Panc1 (cell line): ENCODE data around the gene CSMD2. TPM values are rescaled to one million over a fixed set of nuclear protein-coding genes. Genes with fewer than 3 reads are reported as not detected.

Source experiments
- ATAC-seq: fragments of 200-7000 bp; cut with Tn5 transposase; 2 replicates; pipeline ENCODE4 v1.9.1; 2020; ENCODE audit warnings: mild to moderate bottlenecking, moderate library complexity
- BruUV-seq: library from RNA; stranded (reverse); fragments of 400-500 nt; replicated peaks from 2 replicates; lab custom pipeline; 2021; lab: Mats Ljungman, UMichigan
- CTCF ChIA-PET: fragments of 300-600 bp; sonication (Branson Sonifier 250); formaldehyde crosslinking; loops from one replicate; lab custom pipeline; 2022; ENCODE audit warnings: antibody characterized with exemption; lab: Charles Lee
- POLR2A ChIA-PET: fragments of 300-600 bp; sonication (Branson Sonifier 250); formaldehyde crosslinking; loops from one replicate; lab custom pipeline; 2022; ENCODE audit warnings: antibody characterized with exemption; lab: Charles Lee
- DNase-seq: peaks from one replicate; pipeline ENCODE4 v3.0.0-alpha.2; 2010; ENCODE audit warnings: low read depth, low spot score
- H3K27ac ChIP-seq: 2 replicates; pipeline ENCODE4 v1.5.1; 2011; ENCODE audit warnings: mild to moderate bottlenecking, low read length, inconsistent platforms
- H3K27me3 ChIP-seq: fragments of 200-500 bp; sonication (Bioruptor generic); 2 replicates; pipeline ENCODE4 v1.6.0; 2014; ENCODE audit warnings: low read length, inconsistent platforms; ENCODE audit not compliant: control insufficient read depth, insufficient read depth
- H3K36me3 ChIP-seq: fragments of 200-500 bp; sonication (Bioruptor generic); 2 replicates; pipeline ENCODE4 v1.5.1; 2014; ENCODE audit warnings: inconsistent platforms, mild to moderate bottlenecking, low read length, moderate library complexity; ENCODE audit not compliant: control insufficient read depth, insufficient read depth
- H3K4me1 ChIP-seq: 2 replicates; pipeline ENCODE4 v1.5.1; 2011; ENCODE audit warnings: inconsistent platforms, mild to moderate bottlenecking, low read length, moderate library complexity; ENCODE audit not compliant: control insufficient read depth, insufficient read depth
- H3K4me3 ChIP-seq, 2 experiments: 2 replicates each; pipeline ENCODE4 v1.5.1; 2011 to 2012; ENCODE audit warnings: low read depth in 2 of 2, low read length in 2 of 2, mild to moderate bottlenecking in 2 of 2, inconsistent platforms in 1 of 2, moderate library complexity in 1 of 2
- H3K9me3 ChIP-seq: fragments of 200-500 bp; sonication (Bioruptor generic); 2 replicates; pipeline ENCODE4 v1.5.1; 2014; ENCODE audit warnings: low read depth, mild to moderate bottlenecking, inconsistent platforms, low read length, moderate library complexity; ENCODE audit not compliant: control insufficient read depth, insufficient read depth
- CTCF ChIP-seq: fragments of 450-650 bp; IDR thresholded peaks from 2 replicates; pipeline ENCODE4 v1.5.1; 2017; ENCODE audit warnings: mild to moderate bottlenecking
- POLR2AphosphoS5 ChIP-seq: IDR thresholded peaks from 2 replicates; pipeline ENCODE4 v1.6.1; 2012; ENCODE audit warnings: mild to moderate bottlenecking, low read depth, low read length, moderate library complexity
- REST ChIP-seq, 2 experiments: IDR thresholded peaks; 2 replicates each; pipeline ENCODE4 v1.6.1; 2011 to 2012; ENCODE audit warnings: low read depth in 2 of 2, control low read depth in 1 of 2, low read length in 1 of 2, mild to moderate bottlenecking in 1 of 2, moderate library complexity in 1 of 2; ENCODE audit not compliant: insufficient read depth in 1 of 2
- SIN3A ChIP-seq: IDR thresholded peaks from 2 replicates; pipeline ENCODE4 v1.6.1; 2012; ENCODE audit warnings: low read depth, mild to moderate bottlenecking, low read length, moderate library complexity, borderline replicate concordance; ENCODE audit not compliant: insufficient read depth
- TCF7L2 ChIP-seq: IDR thresholded peaks from 2 replicates; pipeline ENCODE4 v1.6.1; 2011; ENCODE audit warnings: mild to moderate bottlenecking, low read depth, low read length, inconsistent platforms
- in situ Hi-C: cut with HindIII; loops from 2 replicates; pipeline ENCODE4 v1.10.0; 2016; ENCODE audit warnings: low sequenced_read_pairs, low pct_unique_long_range_greater_than_20kb
- intact Hi-C: fragments of 100-400 bp; cut with micrococcal nuclease; formaldehyde crosslinking; loops from one replicate; pipeline ENCODE4 v1.10.0; 2022; ENCODE audit not compliant: unreplicated experiment
- total RNA-seq: library from RNA; stranded (reverse); gene quantifications from one replicate; pipeline ENCODE4 v1.2.1, GENCODE V29; 2021; ENCODE audit not compliant: unreplicated experiment

CSMD2 gene
- total RNA-seq, 1 experiment from 2014 or later = not detected

- Histone ChIP-seq H3K4me3 (no peak overlapping the region), H3K36me3 (no peaks in the 10 kb centered on the region), H3K27me3 (peaks cover 7% of the 10 kb centered on the region; the same call in 1 of the 2 replicates), H3K4me1 (no peaks in the 10 kb centered on the region), H3K27ac (no peak overlapping the region), H3K9me3 (no peaks in the 10 kb centered on the region)
- no TSS peak for BruUV-seq
- no peak for DNase-seq
- TF ChIP-seq SIN3A (no peak), POLR2AphosphoS5 (no peak), CTCF (no peak), REST (IDR thresholded peaks at IDR 0.05; ENCODE audit: insufficient read depth in 1 of 2, low read depth in 2 of 2, low read length in 1 of 2) (no peak), TCF7L2 (no peak)
- intact Hi-C loops = no loop called here
- no peak for ATAC-seq
- in situ Hi-C loops = no loop called here
- CTCF ChIA-PET = no interaction called here
- POLR2A ChIA-PET = no interaction called here
Observed at GRCh38 chr1:33710967-33711366, 454.1 kb downstream of the CSMD2 start.

- TF ChIP-seq CTCF (no peak), REST (IDR thresholded peaks at IDR 0.05; ENCODE audit: insufficient read depth in 1 of 2, low read depth in 2 of 2, low read length in 1 of 2) (no peak), POLR2AphosphoS5 (no peak), SIN3A (no peak)
- H3K27ac ChIP-seq = no peak overlapping the region
- CTCF ChIA-PET = no interaction called here
- POLR2A ChIA-PET = no interaction called here
- BruUV-seq = no TSS peak
- H3K4me1 ChIP-seq = no peaks in the 10 kb centered on the region
- no peak for ATAC-seq
- DNase-seq = no peak
- H3K4me3 ChIP-seq = no peak overlapping the region
- H3K27me3 ChIP-seq = peaks cover 7% of the 10 kb centered on the region; the same call in 1 of the 2 replicates
- in situ Hi-C loops (no loop called here), intact Hi-C loops (no loop called here)
- no peaks in the 10 kb centered on the region for H3K36me3 ChIP-seq
- no peaks in the 10 kb centered on the region for H3K9me3 ChIP-seq
Observed at GRCh38 chr1:33709783-33710718, 455.0 kb downstream of the CSMD2 start.
